HepG2 (cell line): Measurements from ENCODE around the gene FAM120B. TPM values are rescaled to one million over a fixed set of nuclear protein-coding genes. Genes with fewer than 3 reads are reported as not detected.

Experiments used
- ATAC-seq: fragments of 200-7000 bp; cut with Tn5 transposase; 3 replicates; pipeline ENCODE4 v1.9.1; 2020; ENCODE audit warnings: mild to moderate bottlenecking, moderate library complexity
- BruUV-seq: library from RNA; stranded (reverse); fragments of 400-500 nt; replicated peaks from 2 replicates; lab custom pipeline; 2021; lab: Mats Ljungman, UMichigan
- CTCF ChIA-PET: fragments of 300-600 bp; formaldehyde crosslinking; extraction: SDS; loops from one replicate; lab custom pipeline; 2021; ENCODE audit warnings: low total read pairs, inconsistent platforms, low intra/inter-chr PET ratio; lab: Yijun Ruan, JAX
- POLR2A ChIA-PET: fragments of 350-600 bp; sonication (Branson Sonifier 250); formaldehyde crosslinking; loops from one replicate; lab custom pipeline; 2020; ENCODE audit warnings: antibody characterized with exemption, inconsistent platforms; lab: Yijun Ruan, JAX
- DNase-seq: peaks from one replicate; pipeline ENCODE4 v3.0.0-alpha.2; 2015; ENCODE audit warnings: low spot score
- FAIRE-seq: peaks from 3 replicates; lab custom pipeline; 2011; peaks lifted over from hg19 to GRCh38; lab: Jason Lieb, UNC
- H2AFZ ChIP-seq: one replicate; pipeline ENCODE4 v1.6.1; 2011; ENCODE audit warnings: low read length, inconsistent platforms
- H3K27ac ChIP-seq: fragments of 300-600 bp; 3 replicates; pipeline ENCODE4 v1.8.0; 2011; ENCODE audit warnings: mixed run types, mild to moderate bottlenecking, mixed read lengths, low read length, inconsistent platforms; ENCODE audit not compliant: insufficient read depth; ENCODE audit errors: extremely low read length
- H3K27me3 ChIP-seq, 2 experiments: fragments of 200-600 bp in 1 of 2; 2 replicates in 1 of 2; 3 replicates in 1 of 2; pipeline versions ENCODE4 v1.6.0 to v1.8.0; 2011; ENCODE audit warnings: low read length in 2 of 2, mild to moderate bottlenecking in 2 of 2, moderate library complexity in 2 of 2, inconsistent platforms in 1 of 2; ENCODE audit not compliant: insufficient read depth in 2 of 2, control insufficient read depth in 1 of 2
- H3K36me3 ChIP-seq, 2 experiments: fragments of 200-600 bp in 1 of 2; replicated peaks in 1 of 2; 2 replicates in 1 of 2; 3 replicates in 1 of 2; pipeline versions ENCODE4 v1.5.1 to v1.8.0; 2011; ENCODE audit warnings: low read length in 2 of 2, inconsistent platforms in 1 of 2; ENCODE audit not compliant: insufficient read depth in 2 of 2, control insufficient read depth in 1 of 2
- H3K4me1 ChIP-seq: 2 replicates; pipeline ENCODE4 v1.5.1; 2012; ENCODE audit warnings: low read length, inconsistent platforms; ENCODE audit not compliant: insufficient read depth
- H3K4me2 ChIP-seq: 2 replicates; pipeline ENCODE4 v1.6.0; 2011; ENCODE audit warnings: low read depth, low read length, inconsistent platforms
- H3K4me3 ChIP-seq, 3 experiments: fragments of 200-600 bp in 1 of 3; sonication (generic), shearing (Covaris generic) in 1 of 3; replicated peaks in 1 of 3; 2 replicates each; pipeline ENCODE4 v1.5.1; 2011 to 2016; ENCODE audit warnings: low read length in 3 of 3, inconsistent platforms in 2 of 3, low read depth in 2 of 3, mild to moderate bottlenecking in 2 of 3, control low read depth in 1 of 3, mixed read lengths in 1 of 3; ENCODE audit not compliant: insufficient read depth in 1 of 3
- H3K79me2 ChIP-seq: one replicate; pipeline ENCODE4 v1.6.1; 2011; ENCODE audit warnings: low read length, inconsistent platforms; ENCODE audit not compliant: insufficient read depth
- H3K9ac ChIP-seq: 2 replicates; pipeline ENCODE4 v1.6.0; 2011; ENCODE audit warnings: mild to moderate bottlenecking, low read depth, low read length, inconsistent platforms; ENCODE audit not compliant: insufficient read depth
- H3K9me3 ChIP-seq: 2 replicates; pipeline ENCODE4 v1.5.1; 2012; ENCODE audit warnings: mild to moderate bottlenecking, low read length
- H4K20me1 ChIP-seq: 2 replicates; pipeline ENCODE4 v1.6.0; 2011; ENCODE audit warnings: inconsistent platforms, mild to moderate bottlenecking, low read length, moderate library complexity; ENCODE audit not compliant: insufficient read depth
- BHLHE40 ChIP-seq: IDR thresholded peaks from 2 replicates; pipeline ENCODE4 v1.6.1; 2011; ENCODE audit warnings: low read length, improper control_type of control experiment
- CCAR2 ChIP-seq: fragments of 200-400 bp; formaldehyde crosslinking; optimal IDR thresholded peaks from 2 replicates; pipeline ENCODE3; 2018; ENCODE audit warnings: low read depth, mild to moderate bottlenecking, low read length, moderate library complexity
- MTF2 ChIP-seq: sonication (generic); formaldehyde crosslinking; IDR thresholded peaks from 2 replicates; pipeline ENCODE4 v1.5.0; 2020; ENCODE audit warnings: missing genetic modification reagents, borderline replicate concordance
- WGBS: methylation state at CpG from one replicate; pipeline ENCODE4 v1.1.6; 2017; ENCODE audit warnings: low lambda C conversion rate; 5-methylcytosine and 5-hydroxymethylcytosine counted together
- in situ Hi-C: cut with HindIII; loops from 2 replicates; pipeline ENCODE4 v1.10.0; 2017; ENCODE audit warnings: low pct_unique_long_range_greater_than_20kb; ENCODE audit not compliant: extremely low pct_ligation_motif_present
- intact Hi-C: fragments of 100-400 bp; cut with micrococcal nuclease; formaldehyde crosslinking; loops from one replicate; pipeline ENCODE4 v1.10.0; 2022; ENCODE audit not compliant: unreplicated experiment
- polyA plus RNA-seq, 8 experiments: library from polyadenylated mRNA; depleted of rRNA in 3 of 8; stranded (reverse) in 7 of 8; unstranded in 1 of 8; fragments of >200 nt; fragmentation: Illumina TruSeq in 4 of 8; extraction: Trizol in 4 of 8; gene quantifications; 2 replicates each; pipeline versions ENCODE4 v1.2.1 to v1.2.3, GENCODE V29; 2011 to 2016; ENCODE audit warnings: low read depth in 4 of 8, missing spikeins in 1 of 8, mixed read lengths in 1 of 8; ENCODE audit not compliant: insufficient read depth in 1 of 8
- total RNA-seq, 5 experiments: library from RNA; depleted of rRNA; stranded (reverse); fragments of >200 nt; fragmentation: Illumina TruSeq; extraction: Trizol; gene quantifications; 2 replicates each; pipeline ENCODE4 v1.2.3, GENCODE V29; 2016; ENCODE audit warnings: low read depth in 1 of 5
- TF ChIP-seq, protein P1 (sequence below): sonication (generic); formaldehyde crosslinking; IDR thresholded peaks from 2 replicates; pipeline ENCODE4 v1.4.0; 2020; ENCODE audit warnings: mild to moderate bottlenecking, low read depth, missing genetic modification reagents
- TF ChIP-seq, protein P2 (sequence below): sonication (generic); formaldehyde crosslinking; IDR thresholded peaks from 2 replicates; pipeline ENCODE4 v1.4.0; 2020; ENCODE audit warnings: missing genetic modification reagents

Gene FAM120B
- total and polyA plus RNA-seq, 2 of the 13 experiments (the other 11 are each of a cell fraction or from before 2014, with no cell fraction given): 9.2 to 10.7 TPM

DNA sequence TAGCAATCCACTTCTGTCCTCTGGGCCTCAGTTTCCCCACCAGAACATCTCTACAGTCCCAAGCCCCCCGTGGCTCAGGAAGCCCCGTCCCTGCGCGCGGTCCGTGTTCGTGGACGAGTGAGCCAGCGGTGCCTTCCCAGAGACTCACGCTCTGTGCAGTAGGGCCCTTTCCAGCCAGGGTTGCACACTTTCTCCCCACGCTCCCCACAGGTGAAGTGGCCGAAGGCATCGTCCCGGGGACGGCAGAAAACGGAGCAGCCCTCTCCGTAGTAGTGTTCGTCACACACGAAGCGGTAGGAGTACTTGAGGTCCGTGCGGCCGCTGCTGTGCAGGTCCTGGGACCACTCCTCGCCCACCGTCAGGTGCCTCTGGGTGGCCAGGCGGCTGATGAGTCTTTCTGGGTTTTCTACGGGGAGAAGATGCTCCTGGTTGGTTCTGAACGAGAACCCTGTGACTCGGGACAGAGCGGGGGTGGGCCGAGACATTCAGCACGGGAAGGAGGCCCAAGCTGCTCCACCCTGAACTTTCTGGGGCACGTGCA, 18.4 kb upstream of the FAM120B start:
- ATAC-seq: no peak
- ChIA-PET POLR2A (no interaction called here), CTCF (no interaction called here)
- in situ Hi-C loops (no loop called here), intact Hi-C loops (no loop called here)
- WGBS: 43% methylated on average over 32 of the region's 33 CpGs
- Histone ChIP-seq H4K20me1 (no peaks in the 10 kb centered on the region; the same call in 1 of the 2 replicates), H3K4me1 (peaks cover 23% of the 10 kb centered on the region)
- peak; percentile 40; the same call in 1 of the 2 replicates for TF ChIP-seq BHLHE40
- TF ChIP-seq, protein P1, sequence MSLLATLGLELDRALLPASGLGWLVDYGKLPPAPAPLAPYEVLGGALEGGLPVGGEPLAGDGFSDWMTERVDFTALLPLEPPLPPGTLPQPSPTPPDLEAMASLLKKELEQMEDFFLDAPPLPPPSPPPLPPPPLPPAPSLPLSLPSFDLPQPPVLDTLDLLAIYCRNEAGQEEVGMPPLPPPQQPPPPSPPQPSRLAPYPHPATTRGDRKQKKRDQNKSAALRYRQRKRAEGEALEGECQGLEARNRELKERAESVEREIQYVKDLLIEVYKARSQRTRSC (CRISPR knock-in tag): no peak
- no peak for TF ChIP-seq CCAR2
- TF ChIP-seq, all 625 proteins: peak for 1
- BruUV-seq: no TSS peak
- H3K4me3 ChIP-seq: no peak overlapping the region
- peaks cover 42 to 95% of the 10 kb centered on the region in 2 experiments for H3K27me3 ChIP-seq
- DNase-seq (no peak), FAIRE-seq (no peak)
- no peaks in the 10 kb centered on the region for H3K79me2 ChIP-seq
- no peaks in the 10 kb centered on the region for H3K36me3 ChIP-seq
- no peaks in the 10 kb centered on the region for H3K9me3 ChIP-seq
- no peak overlapping the region for H2AFZ ChIP-seq
- H3K27ac ChIP-seq: no peak overlapping the region
- H3K9ac ChIP-seq: no peak overlapping the region
- no peak overlapping the region for H3K4me2 ChIP-seq

GRCh38 chr6:170288852-170289179, 17.7 kb upstream of the FAM120B start:
- 0 out of 2 replicates have a peak overlapping the region, but pooled peaks have one; percentile 68 for H3K4me2 ChIP-seq
- H3K4me1 ChIP-seq: peaks cover 23% of the 10 kb centered on the region
- 0 out of 2 replicates have a peak, but pooled peaks have one; percentile 45 for TF ChIP-seq MTF2
- TF ChIP-seq, protein P2, sequence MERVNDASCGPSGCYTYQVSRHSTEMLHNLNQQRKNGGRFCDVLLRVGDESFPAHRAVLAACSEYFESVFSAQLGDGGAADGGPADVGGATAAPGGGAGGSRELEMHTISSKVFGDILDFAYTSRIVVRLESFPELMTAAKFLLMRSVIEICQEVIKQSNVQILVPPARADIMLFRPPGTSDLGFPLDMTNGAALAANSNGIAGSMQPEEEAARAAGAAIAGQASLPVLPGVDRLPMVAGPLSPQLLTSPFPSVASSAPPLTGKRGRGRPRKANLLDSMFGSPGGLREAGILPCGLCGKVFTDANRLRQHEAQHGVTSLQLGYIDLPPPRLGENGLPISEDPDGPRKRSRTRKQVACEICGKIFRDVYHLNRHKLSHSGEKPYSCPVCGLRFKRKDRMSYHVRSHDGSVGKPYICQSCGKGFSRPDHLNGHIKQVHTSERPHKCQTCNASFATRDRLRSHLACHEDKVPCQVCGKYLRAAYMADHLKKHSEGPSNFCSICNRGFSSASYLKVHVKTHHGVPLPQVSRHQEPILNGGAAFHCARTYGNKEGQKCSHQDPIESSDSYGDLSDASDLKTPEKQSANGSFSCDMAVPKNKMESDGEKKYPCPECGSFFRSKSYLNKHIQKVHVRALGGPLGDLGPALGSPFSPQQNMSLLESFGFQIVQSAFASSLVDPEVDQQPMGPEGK (CRISPR knock-in tag): no peak
- no TSS peak for BruUV-seq
- FAIRE-seq (no peak), DNase-seq (no peak), ATAC-seq (no peak)
- in situ Hi-C loops: no loop called here
- ChIA-PET CTCF (no interaction called here), POLR2A (no interaction called here)
- no peak overlapping the region for H3K27ac ChIP-seq
- no peak overlapping the region for H2AFZ ChIP-seq
- WGBS: 25% methylated on average over 16 of the region's 16 CpGs
- H4K20me1 ChIP-seq: no peaks in the 10 kb centered on the region; the same call in 1 of the 2 replicates
- no peak overlapping the region for H3K4me3 ChIP-seq
- H3K27me3 ChIP-seq: peaks cover 42 to 97% of the 10 kb centered on the region in 2 experiments
- H3K36me3 ChIP-seq: no peaks in the 10 kb centered on the region
- no peaks in the 10 kb centered on the region for H3K9me3 ChIP-seq
- intact Hi-C loops: no loop called here
- no peaks in the 10 kb centered on the region for H3K79me2 ChIP-seq
- H3K9ac ChIP-seq: no peak overlapping the region
